GM18526 (cell line): ENCODE measurements around the gene NUDCD3.
A peak's percentile ranks its signal among the peaks of the same experiment; 100 is the strongest.

ENCODE experiments used
- POLR2A ChIP-seq: IDR thresholded peaks from 3 replicates; pipeline ENCODE4 v1.6.1; 2011; ENCODE audit not compliant: insufficient read length; ENCODE audit errors: extremely low read depth

Gene NUDCD3

GRCh38 chr7:44490351-44491200 is at the start of gene NUDCD3:
Gene NUDCD3 (minus strand): TSS chr7:44490658. CDS start chr7:44490600, 58 bp downstream.
- TF ChIP-seq POLR2A = peak; percentile 78

- no peak for TF ChIP-seq POLR2A
Measured at GRCh38 chr7:44539669-44540506, 49.4 kb upstream of the NUDCD3 start.

- no peak for TF ChIP-seq POLR2A
Measured at GRCh38 chr7:44538798-44539668, 48.6 kb upstream of the NUDCD3 start.

- no peak for TF ChIP-seq POLR2A
Measured at GRCh38 chr7:44538093-44538797, 47.8 kb upstream of the NUDCD3 start.

GRCh38 chr7:44537442-44537841 is 47.0 kb upstream of the NUDCD3 start:
- no peak for TF ChIP-seq POLR2A

- no peak for TF ChIP-seq POLR2A
Measured at GRCh38 chr7:44536090-44536489, 45.6 kb upstream of the NUDCD3 start.

GRCh38 chr7:44535348-44536064 is 45.0 kb upstream of the NUDCD3 start:
- TF ChIP-seq POLR2A = no peak

GRCh38 chr7:44534501-44534900 is 44.0 kb upstream of the NUDCD3 start:
- no peak for TF ChIP-seq POLR2A

- no peak for TF ChIP-seq POLR2A
Measured at GRCh38 chr7:44534087-44534486, 43.6 kb upstream of the NUDCD3 start.

GRCh38 chr7:44533301-44534055 is 43.0 kb upstream of the NUDCD3 start:
- TF ChIP-seq POLR2A = no peak

- no peak for TF ChIP-seq POLR2A
Measured at GRCh38 chr7:44531421-44532380, 41.2 kb upstream of the NUDCD3 start.

GRCh38 chr7:44530990-44531389 is 40.5 kb upstream of the NUDCD3 start:
- no peak for TF ChIP-seq POLR2A
